GM21367 (cell line): Measurements from ENCODE around the gene ZNF669.
"Not testable (repeated sequence)": the region's sequence is repeated elsewhere in the genome, so short reads cannot be mapped to it uniquely, and the experiment has no call there.

Source experiments
- ATAC-seq: cut with Tn5 transposase; IDR thresholded peaks from one replicate; pipeline ENCODE4 v1.9.1; 2021; ENCODE audit not compliant: unreplicated experiment

The ZNF669 gene

DNA sequence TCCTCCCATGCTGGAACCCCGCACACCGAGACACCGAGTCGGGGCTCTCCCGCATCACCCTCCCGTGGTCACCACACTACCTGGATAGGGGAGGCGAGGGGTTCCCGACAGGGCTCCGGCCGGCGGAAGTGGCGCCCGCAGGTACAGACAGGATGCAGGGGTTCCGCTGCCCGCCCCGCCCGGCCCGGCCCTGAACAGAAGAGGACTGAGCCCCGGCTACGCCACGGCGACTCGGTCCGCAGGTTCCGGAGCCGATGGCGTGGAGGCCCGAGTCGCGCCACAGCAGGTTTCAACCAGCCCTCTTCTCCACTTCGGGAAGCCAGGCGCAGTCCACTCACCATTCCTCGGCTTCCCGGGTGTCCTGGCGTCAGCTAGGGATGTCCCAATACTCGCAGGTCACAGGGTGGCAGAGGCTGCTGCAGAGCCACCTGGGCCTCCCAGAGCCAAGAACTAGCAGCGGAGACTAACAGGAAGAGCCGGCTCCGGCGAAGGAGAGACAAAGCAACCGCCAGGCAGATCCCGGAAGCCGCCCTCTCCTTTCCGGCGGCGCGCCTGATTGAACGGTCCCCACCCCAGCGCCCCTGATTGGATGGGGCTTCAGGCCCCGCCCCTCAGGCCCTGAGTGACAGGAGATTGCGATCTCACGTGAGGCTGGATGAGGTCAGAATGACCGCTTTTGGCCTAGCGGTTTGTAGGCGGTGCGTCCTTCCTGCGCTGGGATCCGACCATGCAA, at the start of gene ZNF669:
TSS of gene ZNF669 (minus strand) at position 498 of the 733 bp plus-strand sequence. CDS start at position 341, 157 bp downstream.
- ATAC-seq = peak; percentile 100

DNA sequence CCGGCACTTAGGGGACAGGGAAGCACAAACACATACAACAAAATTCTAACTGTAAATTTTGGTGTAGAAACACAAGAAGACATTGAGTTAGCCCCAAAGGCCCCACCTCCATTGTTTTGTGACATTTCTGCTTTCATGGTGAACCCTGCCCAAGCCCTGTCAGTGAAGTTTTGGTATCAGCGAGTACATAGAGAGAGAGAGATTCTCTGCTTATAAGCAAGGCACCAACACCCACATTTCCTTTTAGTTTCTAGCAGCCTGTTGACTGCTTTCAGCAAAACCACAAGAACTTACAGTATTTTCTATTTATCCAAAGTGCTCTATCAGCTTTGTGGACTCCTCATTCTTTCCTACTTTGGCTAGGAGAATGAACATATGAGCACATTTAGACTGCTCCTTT, 43.6 kb upstream of the ZNF669 start:
- no peak for ATAC-seq

DNA sequence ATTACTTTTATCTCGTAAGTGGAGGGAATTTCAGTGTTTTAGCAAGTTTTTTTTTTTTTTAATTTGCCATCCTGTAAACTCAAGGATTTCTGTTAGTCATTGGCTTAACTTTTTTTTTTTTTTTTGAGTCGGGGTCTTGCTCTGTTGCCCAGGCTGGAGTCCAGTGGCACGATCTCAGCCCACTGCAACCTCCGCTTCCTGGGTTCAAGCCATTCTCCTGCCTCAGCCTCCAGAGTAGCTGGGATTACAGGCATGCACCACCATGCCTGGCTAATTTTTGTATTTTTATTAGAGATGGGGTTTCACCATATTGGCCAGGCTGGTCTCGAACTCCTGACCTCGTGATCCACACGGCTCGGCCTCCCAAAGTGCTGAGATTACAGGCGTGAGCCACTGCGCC, 43.0 kb upstream of the ZNF669 start:
- not testable (repeated sequence) for ATAC-seq

DNA sequence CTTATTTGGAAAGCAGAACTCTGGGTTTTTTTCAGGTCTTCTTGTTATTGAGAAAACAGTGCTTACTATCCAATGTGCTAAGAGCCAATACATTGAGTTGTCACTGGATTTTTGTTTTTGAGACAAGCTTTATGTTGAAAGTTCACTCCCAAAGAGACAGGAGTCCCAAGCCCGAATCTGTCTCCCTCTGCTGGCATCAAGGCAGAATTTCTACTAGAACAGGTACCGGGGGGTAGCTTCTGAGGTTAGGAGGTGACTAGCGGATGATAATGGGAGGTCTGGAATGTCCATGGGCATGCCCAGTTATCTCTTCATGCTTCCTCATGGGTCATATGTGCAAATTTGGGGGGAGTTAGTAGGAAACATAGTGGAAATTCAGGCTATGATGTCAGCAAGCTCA, 42.5 kb upstream of the ZNF669 start:
- no peak for ATAC-seq

DNA sequence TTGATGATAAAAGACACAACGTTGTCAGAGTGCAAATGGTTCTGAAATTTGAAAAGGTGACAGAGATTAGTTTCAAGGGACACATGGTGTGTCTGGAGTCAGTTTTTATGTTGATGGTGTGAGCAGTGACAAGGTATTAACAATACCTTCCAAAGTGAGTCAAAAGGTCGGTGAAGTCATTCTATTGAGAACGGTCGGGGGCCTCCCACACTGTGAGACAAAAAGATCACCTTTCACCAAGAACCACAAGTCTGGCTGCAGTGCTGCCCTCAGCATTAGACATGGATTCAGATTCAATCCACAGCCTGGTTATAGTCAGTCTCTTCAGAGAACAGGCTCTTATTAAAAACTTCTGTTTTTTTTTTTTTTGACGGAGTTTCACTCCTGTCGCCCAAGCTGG, 41.1 kb upstream of the ZNF669 start:
- ATAC-seq = no peak

DNA sequence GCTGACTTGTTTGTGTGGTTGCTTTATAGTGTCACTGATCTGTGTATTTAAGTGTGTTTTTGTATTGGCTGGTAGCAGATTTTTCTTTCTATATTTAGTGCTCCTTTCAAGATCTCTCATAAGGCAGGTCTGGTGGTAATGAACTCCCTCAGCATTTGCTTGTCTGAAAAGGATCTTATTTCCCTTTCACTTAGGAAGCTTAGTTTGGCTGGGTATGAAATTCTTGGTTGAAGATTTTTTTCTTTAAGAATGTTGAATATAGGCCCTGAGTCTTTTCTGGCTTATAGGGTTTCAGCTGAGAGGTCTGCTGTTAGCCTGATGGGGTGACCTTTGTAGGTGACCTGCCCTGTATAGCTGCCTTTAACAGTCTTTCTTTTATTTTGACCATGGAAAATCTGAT, 35.4 kb upstream of the ZNF669 start:
- not testable (repeated sequence) for ATAC-seq

DNA sequence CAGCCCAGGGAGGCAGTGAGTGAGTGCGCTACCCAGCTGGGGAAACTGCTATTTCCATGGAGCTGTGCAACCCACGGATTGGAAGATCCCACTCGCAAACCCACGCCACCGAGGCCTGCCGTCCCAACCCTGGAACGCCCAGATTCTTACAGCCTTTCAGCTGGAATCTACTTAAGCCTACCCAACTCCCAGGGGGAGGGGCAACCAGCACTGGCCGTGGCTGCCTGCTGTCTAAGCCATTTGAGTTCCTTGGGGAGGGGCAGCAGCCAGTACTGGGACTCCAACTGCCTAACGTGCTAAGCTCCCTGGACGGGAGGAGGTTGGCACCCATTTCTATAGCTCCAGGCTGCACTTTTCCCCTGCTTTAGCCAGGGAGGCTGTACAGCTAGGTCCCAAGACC, 27.1 kb upstream of the ZNF669 start:
- ATAC-seq = no peak

DNA sequence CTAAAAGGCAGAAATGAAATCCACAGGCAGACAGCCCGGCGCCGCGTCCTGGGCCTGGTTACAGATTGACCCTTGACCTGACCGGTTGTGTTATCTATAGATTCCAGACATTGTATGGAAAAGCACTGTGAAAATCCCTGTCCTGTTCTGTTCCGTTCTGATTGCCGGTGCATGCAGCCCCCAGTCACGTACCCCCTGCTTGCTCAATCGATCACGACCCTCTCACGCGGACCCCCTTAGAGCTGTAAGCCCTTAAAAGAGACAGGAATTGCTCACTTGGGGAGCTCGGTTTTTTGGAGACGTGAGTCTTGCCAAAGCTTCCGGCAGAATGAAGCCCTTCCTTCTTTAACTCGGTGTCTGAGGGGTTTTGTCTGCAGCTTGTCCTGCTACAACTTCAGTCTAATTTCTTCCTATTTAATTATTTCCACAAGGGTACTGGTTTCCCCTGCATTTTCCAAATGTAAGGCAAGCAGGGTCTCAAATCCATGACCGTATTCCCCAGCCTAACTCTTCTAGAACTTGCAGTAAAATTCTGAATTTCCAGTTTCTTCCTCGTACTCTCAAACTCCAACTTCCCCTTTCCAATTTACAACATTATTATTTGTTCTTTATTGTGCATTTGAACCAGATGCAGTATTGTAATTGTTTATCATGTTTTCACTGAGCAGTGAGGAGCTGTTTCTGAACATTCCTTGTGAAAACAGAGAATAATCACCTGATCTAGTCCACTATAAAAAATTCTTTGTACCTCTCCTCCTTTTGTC, 23.5 kb upstream of the ZNF669 start:
- ATAC-seq = not testable (repeated sequence)

DNA sequence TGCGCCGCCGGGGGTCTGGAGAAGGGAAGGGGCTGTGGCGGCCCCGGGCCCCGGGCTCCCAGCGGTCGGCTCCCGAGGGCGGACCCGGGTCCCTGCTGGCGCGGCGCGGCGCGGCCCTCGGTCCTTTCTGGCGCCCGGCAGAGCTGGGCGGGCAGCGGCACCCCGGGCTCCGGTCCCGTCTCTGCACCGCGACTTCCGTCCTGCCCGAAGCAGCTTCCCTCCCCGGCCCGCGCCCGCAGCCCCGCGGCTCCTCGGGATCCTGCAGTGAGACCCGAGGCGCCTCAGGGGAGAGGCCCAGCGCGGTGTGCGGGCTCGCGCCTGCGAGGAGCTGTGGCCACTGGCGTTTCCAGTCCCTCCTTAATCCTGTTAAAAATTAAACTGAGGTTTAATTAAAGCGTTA, 22.4 kb upstream of the ZNF669 start:
- ATAC-seq = peak; percentile 42

DNA sequence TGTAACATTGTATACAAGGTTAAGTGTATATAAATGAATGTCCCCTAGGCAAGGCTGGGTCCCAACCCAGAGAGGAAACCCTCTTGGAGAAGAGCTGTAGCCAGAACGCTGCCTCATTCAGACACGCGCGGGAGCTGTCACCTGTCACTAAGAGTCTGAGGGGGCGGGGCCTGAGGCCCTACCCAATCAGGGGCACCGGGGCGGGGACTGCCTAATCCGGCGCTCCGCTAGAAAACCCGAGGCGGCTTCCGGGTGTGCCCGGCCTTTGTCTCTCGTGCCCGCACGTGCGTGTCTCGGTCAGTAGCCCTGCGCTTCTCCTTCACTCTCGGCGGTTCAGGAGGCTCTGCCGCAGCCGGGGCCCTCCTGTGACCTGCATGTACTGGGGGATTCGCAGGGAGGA, 22.0 kb upstream of the ZNF669 start:
- ATAC-seq = peak; percentile 99

DNA sequence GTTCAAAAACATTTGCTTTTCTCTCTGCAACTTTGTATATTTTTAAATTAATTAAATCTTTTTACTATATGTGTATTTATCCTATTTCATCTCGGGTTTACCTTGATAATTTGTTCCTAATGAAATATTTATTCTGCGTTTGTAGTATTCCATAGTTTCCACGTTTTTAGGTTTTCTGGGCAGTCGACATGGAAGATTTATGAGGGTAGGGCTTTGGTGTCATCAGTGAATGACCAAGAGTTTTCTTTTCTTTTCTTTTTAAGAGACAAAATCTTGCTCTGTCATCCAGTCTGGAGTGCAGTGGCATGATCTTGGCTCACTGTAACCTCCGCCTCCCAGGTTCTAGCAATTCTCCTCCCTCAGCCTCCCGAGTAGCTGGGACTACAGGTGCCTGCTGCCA, 17.2 kb upstream of the ZNF669 start:
- no peak for ATAC-seq

DNA sequence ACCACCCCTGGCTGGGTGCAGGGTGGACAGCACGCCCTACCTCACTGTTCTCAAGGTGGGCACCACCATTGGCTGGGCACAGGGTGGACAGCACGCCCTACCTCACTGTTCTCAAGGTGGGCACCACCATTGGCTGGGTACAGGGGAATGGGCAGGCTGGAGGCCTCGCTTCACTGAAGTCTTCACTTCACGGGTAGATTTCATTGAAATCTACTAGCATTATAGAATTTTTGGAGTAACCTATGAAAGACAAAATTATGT, 16.2 kb upstream of the ZNF669 start:
- not testable (repeated sequence) for ATAC-seq

DNA sequence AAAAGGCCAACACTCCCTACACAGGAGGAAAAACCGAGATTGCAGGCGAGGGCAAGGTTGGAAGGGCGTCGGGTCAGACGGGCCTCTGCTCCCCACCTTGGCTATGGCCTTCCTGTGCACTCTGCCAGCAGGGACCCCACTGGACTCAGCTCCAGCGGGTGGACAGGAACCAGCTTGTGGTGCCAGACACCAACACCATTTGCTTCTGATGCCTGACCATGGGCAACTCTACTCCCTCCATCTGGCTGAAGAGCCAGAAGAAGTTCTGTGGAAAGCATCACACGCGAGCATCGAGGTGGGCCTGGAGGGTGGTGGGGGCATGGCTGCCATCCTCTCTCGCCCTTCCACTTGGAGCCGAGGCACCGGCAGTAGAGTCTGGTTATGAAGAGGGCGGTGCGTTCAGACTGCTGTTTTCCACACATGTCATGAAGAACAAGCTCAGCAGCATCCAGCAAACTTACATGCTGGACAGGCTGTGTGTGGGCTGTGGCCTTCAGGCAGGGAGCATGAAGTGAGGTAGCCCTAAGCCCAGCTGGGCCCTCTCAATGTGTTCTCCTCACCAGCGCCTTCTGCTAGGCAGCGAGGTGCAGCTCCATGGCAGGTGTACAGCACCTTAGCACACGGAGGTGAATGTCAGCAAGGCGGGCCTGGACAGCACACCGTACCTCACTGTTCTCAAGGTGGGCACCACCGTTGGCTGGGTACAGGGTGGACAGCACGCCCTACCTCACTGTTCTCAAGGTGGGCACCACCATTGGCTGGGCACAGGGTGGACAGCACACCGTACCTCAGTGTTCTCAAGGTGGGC, 15.6 kb upstream of the ZNF669 start:
- no peak for ATAC-seq

DNA sequence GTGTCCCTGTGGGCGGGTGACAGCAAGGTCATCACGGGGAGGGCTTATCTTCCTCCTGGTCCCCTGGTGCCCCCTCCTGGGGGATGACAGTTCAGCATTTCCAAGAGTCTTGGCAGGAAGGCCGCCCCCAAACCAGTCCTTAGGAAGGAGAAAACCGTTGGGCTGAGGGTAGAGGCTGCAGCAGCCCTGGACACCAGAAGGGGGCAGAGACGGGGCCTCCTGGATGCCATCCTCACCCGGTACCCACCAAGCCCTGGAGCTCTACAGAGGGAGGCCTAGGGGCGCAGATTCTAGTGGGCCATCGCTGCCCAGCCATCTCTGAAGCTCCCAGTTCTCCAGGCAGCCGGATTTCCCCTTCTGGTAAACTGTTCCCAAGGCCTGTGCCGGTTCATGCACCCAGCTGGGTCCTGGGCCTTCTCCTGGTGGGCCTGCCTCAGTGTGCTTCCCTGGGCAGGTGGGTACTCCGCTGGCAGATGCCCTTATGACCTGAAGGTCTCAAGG, 14.8 kb upstream of the ZNF669 start:
- ATAC-seq = no peak

DNA sequence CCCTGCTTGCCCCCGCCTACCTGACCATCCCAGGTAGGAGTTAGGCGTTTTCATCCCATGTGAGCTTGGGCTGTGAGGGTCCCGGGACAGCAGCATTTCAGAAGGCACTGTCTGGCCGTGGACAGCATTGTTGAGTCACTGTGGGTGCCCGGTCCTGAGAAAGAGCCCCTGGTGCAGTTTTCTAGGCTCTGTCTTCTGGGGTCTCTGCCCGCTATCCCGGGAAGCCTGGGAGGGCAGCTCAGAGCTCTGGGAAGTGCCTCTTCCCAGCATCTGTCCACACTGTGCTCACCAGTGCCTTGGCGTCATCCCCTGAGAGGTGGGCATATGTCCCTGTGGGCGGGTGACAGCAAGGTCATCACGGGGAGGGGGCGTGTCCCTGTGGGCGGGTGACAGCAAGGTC, 11.4 kb upstream of the ZNF669 start:
- no peak for ATAC-seq

DNA sequence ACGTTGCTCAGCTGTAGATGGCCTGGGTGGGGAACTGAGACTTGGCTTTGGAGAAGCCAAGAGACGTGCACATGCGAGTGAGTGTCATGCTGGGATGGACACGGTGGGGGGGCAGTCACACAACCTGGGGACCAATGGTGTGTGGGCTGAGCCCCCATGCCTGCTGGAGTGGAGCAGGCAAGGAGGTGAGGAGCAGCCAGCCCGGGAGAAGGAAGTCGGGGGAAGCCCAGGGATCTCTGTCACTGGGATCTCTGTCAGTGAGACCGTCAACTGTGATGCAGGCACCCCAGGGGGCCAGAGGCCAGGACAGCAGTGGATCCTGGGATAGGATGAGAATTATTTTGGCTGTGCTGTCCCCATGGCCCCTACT, 11.0 kb upstream of the ZNF669 start:
- no peak for ATAC-seq

DNA sequence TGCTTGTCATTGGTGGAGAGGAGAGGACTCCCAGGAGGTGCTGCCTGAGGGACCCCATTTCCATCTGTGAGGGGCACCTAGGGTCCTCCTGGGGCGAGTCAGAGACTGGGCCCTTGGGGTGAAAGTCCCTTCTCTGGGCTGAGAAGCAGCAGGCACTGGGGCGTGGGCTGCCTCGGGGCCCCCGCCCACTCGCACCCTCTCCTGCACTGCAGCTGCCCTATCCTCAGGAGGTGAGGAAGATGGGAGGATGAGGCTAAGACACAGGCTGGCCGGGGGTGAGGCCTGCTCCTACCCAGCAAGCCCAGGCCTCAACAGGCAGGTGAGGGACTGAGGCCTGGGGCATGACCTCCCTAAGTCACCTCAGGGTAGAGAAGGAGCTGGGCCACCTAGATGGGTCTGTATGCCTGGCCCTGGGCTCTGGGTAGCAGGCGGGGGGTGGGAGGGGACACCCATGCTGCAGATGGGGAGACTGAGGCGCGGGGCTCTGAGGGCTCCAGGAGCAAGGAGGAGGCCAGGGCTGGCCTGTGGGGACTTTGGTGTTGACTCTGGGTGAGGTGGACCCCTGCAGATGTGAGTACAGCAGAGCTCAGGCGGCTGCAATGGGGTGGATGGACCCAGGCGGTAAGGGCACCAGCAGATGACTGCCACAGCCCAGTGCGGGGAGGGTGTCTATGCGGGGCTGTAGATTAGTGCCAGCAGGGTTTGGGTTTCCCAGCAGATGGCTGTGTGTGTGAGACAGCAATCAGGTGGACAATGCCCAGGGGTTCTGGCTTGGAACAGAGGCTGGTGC, 10.4 kb upstream of the ZNF669 start:
- no peak for ATAC-seq

DNA sequence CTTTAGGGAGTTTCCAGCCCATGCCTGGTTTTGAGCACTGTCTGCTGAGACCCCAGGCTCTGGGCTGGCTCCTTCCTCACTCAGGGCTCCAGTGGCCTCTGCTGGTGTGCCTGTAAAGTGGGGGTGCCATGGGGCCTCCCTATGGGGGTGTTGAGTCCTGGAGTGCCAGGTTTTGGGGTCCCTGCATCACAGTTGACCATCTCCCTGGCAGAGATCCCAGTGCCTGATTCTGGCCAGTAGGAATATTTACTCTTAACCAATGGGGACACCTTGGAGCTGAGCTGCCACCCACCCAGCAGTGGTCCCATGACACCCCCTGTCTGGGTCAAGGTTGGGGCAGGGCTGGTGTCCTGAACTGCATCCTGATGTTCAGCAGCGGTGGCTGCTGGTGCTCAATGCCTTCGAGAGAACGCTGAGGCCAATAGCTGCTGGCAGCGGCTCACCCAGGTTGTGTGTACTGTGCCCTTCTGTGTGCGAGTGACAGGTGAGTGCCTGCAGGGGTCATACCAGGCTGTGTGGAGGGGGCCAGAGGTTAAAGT, 9.6 kb upstream of the ZNF669 start:
- no peak for ATAC-seq

DNA sequence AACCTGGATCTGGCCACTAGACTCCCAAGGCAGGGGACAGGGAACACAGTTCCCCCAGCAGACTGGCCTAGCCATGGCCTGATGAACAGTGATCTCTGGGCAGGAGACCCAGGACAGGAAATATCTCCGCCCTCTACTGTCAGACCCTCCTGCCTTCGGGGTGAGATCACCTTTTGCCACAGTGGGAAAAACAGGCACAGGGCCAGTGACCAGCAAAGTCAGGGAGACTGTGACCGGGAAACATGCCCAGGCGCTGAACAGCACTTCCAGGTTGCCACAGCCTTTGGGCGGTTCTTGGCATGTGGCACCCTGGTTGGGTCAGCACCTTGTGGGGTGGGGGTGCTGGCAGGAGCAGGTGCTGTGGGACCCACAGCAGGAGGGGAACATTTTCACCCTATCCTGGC, 8.9 kb upstream of the ZNF669 start:
- no peak for ATAC-seq

DNA sequence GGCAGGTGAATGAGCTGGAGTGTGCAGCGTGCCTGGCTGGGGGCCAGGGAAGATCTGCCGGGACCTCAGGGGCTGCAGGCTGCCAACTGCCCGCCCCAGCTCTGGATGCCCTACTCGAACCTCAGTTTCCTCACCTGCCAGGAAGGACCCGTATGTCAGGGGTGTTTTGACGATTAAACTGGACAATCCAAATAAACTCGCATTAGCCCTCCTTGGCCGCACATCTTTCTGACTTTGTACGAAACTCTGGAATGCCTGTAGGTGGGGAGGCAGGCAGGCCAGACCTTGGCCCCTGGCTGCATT, 8.3 kb upstream of the ZNF669 start:
- ATAC-seq = no peak
